Upper lobe of left lung (tissue), 4 donors: ENCODE results near the gene TRPM8.

ENCODE experiments used
- POLR2A ChIP-seq, 4 donors: fragments of 450-650 bp; IDR thresholded peaks; one replicate each; pipeline ENCODE4 v1.5.1; 2016 to 2017; ENCODE audit warnings: antibody characterized with exemption in 4 of 4, mild to moderate bottlenecking in 2 of 4
- TF ChIP-seq, protein P1 (sequence below), 6 experiments: fragments of 450-650 bp in 4 of 6; fragments of 200-600 bp in 2 of 6; sonication (generic) in 2 of 6; IDR thresholded peaks; one replicate each; pipeline ENCODE4 v1.5.1; 2016 to 2019; ENCODE audit warnings: antibody characterized with exemption in 6 of 6

DNA sequence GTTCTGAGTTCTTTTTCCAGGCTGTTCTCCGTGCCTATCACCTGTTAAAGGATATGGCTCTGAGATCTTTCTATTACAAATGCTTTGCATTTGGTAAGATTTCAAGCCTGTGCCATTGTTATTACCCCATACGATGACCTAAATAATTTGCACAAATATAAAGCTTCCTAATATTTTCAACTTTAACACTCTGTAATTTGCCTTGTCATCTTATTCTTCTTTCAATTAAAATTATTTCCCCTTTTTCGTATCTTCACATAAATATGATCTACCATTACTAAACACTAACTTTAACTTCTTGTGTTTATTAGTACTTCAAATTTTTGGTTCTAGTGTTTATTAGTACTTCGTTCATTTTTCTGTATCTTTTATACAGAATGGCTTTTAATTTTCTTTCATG lies 45.7 kb upstream of the TRPM8 start:
- no peak for TF ChIP-seq POLR2A (IDR thresholded peaks at IDR 0.05)
- TF ChIP-seq, protein P1, sequence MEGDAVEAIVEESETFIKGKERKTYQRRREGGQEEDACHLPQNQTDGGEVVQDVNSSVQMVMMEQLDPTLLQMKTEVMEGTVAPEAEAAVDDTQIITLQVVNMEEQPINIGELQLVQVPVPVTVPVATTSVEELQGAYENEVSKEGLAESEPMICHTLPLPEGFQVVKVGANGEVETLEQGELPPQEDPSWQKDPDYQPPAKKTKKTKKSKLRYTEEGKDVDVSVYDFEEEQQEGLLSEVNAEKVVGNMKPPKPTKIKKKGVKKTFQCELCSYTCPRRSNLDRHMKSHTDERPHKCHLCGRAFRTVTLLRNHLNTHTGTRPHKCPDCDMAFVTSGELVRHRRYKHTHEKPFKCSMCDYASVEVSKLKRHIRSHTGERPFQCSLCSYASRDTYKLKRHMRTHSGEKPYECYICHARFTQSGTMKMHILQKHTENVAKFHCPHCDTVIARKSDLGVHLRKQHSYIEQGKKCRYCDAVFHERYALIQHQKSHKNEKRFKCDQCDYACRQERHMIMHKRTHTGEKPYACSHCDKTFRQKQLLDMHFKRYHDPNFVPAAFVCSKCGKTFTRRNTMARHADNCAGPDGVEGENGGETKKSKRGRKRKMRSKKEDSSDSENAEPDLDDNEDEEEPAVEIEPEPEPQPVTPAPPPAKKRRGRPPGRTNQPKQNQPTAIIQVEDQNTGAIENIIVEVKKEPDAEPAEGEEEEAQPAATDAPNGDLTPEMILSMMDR (IDR thresholded peaks at IDR 0.05): no peak
